Measurements from ENCODE around the gene PCDHGA6.

GRCh38 chr5:141411575-141411974 lies 37.9 kb downstream of the PCDHGA6 start:
- TF ChIP-seq EZH2 (IDR thresholded peaks at IDR 0.05): no peak
- TF ChIP-seq POLR2AphosphoS5 (IDR thresholded peaks at IDR 0.05; ENCODE audit: borderline replicate concordance, low read depth, low read length): no peak
- TF ChIP-seq FOXP2 (optimal IDR thresholded peaks at IDR 0.05; ENCODE audit: control extremely low read depth, extremely low read length, insufficient read depth): no peak
